NCI-H146 treated with DMSO at 0.1 percent for 48 hours (cell line): ENCODE data around the gene PROC.
A peak's percentile ranks its signal among the peaks of the same experiment; 100 is the strongest.

Experiments used
- DNase-seq: peaks from one replicate; lab custom pipeline; 2025; ENCODE audit not compliant: unreplicated experiment; lab: John Stamatoyannopoulos, UW

PROC gene

GRCh38 chr2:127453392-127454171 is 35.4 kb downstream of the PROC start:
- peak; percentile 7 for DNase-seq

GRCh38 chr2:127454595-127455565 is 36.7 kb downstream of the PROC start:
- DNase-seq: peak; percentile 24

- DNase-seq: no peak
Measured at GRCh38 chr2:127455566-127456493, 37.6 kb downstream of the PROC start.

GRCh38 chr2:127456960-127457359 is 38.7 kb downstream of the PROC start:
- DNase-seq: no peak

- no peak for DNase-seq
Measured at GRCh38 chr2:127462461-127462860, 44.2 kb downstream of the PROC start.

GRCh38 chr2:127463155-127463991 is 45.1 kb downstream of the PROC start:
- DNase-seq: no peak

- DNase-seq: no peak
Measured at GRCh38 chr2:127464470-127465257, 46.4 kb downstream of the PROC start.

- no peak for DNase-seq
Measured at GRCh38 chr2:127465258-127465657, 47.0 kb downstream of the PROC start.

- DNase-seq: no peak
Measured at GRCh38 chr2:127469051-127469450, 50.8 kb downstream of the PROC start.

GRCh38 chr2:127469974-127470373 is 51.7 kb downstream of the PROC start:
- DNase-seq: no peak

GRCh38 chr2:127471286-127471988 is 53.2 kb downstream of the PROC start:
- no peak for DNase-seq

GRCh38 chr2:127472268-127472667 is 54.0 kb downstream of the PROC start:
- DNase-seq: no peak

GRCh38 chr2:127475788-127476187 is 57.6 kb downstream of the PROC start:
- DNase-seq: no peak
